Islet precursor cell (in vitro differentiated cells): Measurements from ENCODE around the gene SNRNP200.

Experiments
- DNase-seq: peaks from one replicate; pipeline ENCODE4 v3.0.0-alpha.2; 2018

SNRNP200 gene

DNA sequence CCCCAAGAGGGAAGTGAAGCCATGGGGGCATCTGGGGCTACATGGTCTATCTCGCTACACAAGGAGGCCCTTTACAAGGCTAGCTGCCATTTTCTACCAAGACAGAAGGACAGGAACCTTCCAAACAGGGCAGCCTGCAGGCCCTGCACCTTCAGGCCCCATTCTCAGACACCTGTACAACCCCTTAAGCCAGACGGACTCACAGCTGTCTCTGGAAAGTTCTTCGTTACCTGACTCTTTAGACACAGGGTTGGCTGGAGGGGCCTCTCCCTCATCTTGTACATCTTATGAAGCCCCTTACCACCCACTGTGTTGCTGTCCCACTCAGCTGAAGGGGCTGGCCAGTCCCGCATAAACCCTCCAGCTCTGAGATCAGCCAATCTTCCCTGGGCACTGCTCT lies 56.7 kb downstream of the SNRNP200 start:
- no peak for DNase-seq

DNA sequence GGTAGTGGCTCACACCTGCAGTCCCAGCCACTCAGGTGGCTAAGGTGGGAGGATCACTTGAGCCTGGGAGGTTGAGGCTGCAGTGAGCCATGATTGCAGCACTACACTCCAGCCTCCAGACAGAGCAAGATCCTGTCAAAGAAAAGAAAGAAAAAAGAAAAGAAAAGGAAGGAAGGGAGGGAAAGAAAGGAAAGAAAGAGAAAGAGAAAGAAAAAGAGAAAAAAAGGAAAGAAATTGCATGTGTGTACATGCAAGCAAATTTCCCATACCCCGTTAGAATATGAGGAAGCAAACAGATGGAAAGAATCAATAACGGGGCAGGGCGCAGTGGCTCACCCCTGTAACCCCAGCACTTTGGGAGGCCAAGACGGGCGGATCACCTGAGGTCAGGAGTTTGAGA lies 57.5 kb downstream of the SNRNP200 start:
- no peak for DNase-seq

DNA sequence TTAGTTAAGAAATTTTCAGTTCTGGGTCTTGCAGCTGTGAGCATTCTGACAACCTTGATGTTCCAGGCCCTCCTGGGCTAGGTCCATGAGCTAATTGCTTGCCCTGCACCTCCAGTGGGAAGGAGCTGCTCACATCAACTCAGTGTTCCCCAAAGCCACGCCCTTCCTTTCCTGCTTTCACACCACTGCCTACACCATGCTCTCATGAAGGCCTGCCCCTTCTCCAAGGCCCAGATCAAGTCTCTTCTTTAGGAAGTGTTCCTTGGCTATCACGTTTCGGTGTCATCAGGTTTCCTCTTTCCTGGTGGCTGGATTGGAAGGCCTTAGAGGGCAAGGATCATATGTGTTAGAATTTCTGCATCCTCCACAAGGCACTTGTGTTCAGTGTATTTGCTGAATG lies 58.3 kb downstream of the SNRNP200 start:
- no peak for DNase-seq

GRCh38 chr2:96245609-96246390 lies 59.5 kb downstream of the SNRNP200 start:
- no peak for DNase-seq

GRCh38 chr2:96243843-96244242 lies 61.5 kb downstream of the SNRNP200 start:
- DNase-seq = no peak

DNA sequence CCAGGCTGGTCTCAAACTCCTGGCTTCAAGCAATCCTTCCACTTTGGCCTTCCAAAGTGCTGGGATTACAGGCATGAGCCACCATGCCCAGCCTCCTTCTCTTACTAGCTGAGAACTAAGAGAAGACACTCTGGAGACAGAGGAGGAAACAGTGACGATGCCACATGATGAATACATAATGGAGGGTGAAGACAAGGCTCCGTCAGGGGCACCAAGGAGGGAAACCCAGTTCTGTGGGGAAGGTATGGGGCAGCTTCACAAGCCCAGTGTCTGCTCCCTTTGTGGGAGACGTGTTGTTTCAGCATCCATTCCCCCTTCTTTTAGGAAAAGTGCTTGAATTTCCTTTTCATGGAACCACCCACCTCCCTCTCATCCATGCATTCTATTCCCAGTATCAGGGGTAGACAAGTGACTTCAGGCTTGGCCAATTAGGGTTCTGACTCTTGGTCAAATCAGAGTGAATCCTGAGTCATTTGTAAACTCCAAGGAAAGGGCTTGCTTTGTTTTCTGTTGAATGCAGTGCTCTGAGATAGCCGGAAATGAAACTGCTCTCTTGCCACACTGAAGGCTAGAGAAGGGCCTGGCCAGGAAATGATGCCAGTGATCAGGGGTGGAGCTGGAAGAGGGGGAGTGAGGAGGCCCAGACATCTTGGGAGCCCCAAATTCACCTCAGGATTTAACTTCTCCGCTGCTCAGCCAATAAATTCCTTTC lies 63.3 kb downstream of the SNRNP200 start:
- DNase-seq = no peak

DNA sequence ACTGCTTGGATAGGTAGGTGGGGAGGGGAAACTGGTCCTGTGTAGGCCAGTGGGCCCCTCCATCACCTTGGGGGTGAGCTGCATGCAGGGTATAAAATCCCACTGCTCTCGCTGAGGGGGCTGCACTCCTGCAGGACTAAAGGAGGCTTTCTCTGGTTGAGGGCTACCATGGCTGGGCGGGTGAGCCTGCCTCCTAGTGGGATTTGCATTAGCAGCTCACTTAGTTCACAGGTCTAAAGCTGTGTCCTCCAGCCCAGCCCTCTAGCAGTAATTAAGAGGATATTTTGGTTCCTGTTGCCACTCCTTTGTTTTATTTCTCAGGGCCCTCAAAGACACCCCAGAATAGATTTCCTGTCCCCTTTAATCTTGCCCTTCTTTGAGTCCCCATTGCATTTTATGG lies 64.1 kb downstream of the SNRNP200 start:
- DNase-seq = no peak

GRCh38 chr2:96240341-96241038 lies 64.9 kb downstream of the SNRNP200 start:
- no peak for DNase-seq

DNA sequence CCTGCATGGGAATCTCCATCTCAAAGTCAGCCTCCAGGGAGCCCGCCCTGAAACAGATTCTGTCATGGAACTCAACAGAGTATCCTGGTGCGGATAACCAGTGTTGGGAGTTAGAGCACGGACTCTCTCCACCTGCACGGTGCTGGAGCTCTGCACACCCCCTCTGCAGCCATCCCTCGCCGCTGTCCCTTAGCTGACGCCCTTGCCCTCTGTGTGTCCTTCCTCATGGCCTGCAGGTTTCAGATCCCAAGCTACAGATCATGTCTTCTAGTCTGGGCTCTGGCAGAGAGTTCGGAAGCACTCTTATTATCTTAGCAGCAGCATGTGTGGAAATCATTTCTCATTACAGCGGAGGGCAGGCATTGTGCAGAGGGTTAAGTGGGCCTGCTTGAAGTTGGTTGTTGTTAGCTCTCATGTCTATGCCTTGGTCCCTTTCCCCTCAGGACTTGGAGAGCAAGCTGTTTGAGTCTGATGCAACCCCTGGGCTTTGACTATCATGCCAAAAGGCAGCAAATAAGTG lies 65.5 kb downstream of the SNRNP200 start:
- no peak for DNase-seq

- DNase-seq = no peak
Observed at GRCh38 chr2:96239091-96239490, 66.3 kb downstream of the SNRNP200 start.

- DNase-seq = no peak
Observed at GRCh38 chr2:96238266-96238665, 67.1 kb downstream of the SNRNP200 start.

DNA sequence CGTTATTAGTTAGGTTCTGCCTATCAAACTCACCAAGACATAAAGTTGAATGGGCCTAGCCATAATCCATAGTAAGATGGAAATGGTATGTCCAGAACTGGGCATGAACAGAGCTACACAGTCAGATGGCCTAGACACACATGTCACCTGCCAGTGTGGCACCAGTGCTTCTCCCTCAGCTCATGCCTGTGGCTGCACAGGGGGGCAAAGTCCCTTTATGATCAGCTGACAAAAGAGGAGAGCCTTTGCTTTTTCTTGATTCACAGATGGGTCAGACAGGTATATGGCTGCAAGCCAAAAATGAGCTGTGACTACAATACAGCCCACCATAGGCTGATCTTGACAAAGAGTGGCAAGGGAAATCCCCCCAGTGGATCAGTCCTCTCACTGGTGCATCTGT lies 68.5 kb downstream of the SNRNP200 start:
- no peak for DNase-seq

DNA sequence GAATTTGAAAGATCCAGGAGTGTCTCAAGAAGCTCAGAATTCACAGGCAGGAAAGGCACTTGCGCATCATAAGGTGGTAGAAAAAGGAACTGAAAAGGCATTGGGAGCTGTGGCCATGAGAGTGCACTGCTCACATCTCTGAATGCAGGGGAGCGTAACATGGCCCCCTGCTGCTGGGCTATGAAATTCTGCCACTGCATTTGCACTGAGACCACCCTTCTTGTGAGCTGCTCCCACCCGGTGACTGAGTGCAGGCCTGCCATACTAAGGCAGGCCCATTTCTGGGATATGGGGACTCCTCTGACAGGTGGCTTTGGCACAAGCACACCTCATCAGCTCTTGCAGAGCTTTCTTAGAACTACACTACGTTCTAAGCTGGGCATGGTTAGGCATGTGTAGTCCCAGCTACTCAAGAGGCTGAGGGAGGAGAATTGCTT lies 71.4 kb downstream of the SNRNP200 start:
- no peak for DNase-seq

DNA sequence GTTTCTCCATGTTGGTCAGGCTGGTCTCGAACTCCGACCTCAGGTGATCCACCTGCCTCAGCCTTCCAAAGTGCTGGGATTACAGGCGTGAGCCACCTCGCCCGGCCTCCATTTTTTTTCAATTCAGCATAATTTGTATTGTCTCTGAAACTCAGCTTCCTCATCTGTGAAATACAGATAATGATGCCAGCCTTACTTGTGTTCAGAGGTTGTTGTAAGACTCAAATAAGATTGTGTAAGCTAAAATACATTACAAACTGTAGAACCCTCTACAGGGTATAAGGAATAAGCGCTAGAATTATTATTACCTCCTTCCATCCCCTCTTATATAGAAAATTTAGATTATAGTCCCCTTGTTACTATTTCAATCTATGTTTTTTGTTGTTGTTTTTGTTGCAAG lies 71.9 kb downstream of the SNRNP200 start:
- no peak for DNase-seq

DNA sequence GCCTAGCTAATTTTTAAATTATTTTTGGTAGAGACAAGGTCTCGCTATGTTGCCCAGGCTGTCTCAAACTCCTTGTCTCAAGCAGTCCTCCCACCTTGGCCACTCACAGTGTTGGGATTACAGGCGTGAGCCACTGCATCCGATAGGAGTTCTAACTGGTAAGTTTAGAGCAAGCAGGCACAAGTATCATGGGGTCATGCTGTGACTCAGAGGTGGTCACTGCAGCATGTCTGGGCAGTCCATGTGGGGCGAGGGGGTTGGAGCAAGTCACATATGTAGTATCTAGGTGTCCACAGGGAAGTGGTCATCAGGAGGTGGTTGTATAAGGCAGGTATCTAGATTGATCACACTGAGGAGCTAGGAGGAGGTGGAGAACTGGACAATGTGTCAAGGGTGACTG lies 74.0 kb downstream of the SNRNP200 start:
- DNase-seq = no peak

DNA sequence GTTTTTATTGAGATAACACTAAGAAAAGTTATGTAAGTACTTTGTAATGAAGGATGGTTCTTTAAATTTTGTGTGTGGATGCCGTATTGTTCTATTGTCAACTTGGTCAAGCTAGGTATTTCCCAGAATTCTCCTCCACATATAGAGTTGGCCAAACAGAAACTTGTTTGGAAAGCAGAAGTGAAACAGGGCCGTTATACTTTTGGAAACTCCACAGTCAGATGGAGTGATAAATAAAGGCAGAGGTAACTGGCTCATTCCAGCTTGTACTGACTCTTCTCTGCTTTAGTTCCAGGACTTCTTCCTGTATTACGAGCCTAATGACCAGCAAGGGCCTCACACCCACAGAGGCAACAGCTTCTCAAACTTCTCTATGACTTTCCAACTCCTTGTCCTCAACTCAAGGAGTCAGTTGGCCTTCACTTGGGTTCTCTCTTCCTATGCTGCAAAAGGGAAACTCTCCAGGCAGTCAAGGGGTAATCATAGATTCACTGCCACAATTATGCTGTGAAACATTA lies 80.3 kb downstream of the SNRNP200 start:
- no peak for DNase-seq
